OCI-LY1 (cell line): ENCODE measurements around the gene RAPGEF6.

Experiments used
- CTCF ChIP-seq: fragments of 200-600 bp; sonication (generic), shearing (Covaris generic); IDR thresholded peaks from 2 replicates; pipeline ENCODE4 v1.5.1; 2017; ENCODE audit warnings: mild to moderate bottlenecking, antibody characterized with exemption, low read length, moderate library complexity, mixed read lengths
- EZH2 ChIP-seq: fragments of 200-600 bp; sonication (generic), shearing (Covaris generic); IDR thresholded peaks from 2 replicates; pipeline ENCODE4 v1.8.0; 2017; ENCODE audit warnings: borderline replicate concordance, mixed run types, mild to moderate bottlenecking, antibody characterized with exemption, low read length, moderate library complexity, mixed read lengths

DNA sequence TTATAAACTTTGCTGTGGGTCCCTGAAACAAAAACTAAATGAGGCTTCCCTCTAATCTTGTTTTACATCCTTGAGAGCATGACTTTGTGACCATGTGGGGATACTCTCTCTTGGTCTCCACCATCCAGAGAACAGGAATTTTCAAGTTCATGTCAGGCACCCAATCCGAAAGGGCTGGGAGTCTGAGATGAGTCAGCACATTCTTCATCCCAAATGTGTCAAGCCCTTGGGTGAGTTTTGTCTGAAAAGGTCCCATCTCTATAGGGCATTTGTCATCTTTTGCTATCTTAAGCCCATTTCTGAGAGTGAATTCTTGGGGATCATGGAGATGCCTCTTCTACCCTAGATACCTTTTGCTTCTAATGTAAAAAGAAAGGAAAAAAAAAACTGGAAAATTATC, 26.9 kb upstream of the RAPGEF6 start:
- TF ChIP-seq CTCF (no peak), EZH2 (no peak)
